HG03439 (cell line): ENCODE results near the gene MAP3K12.

Source experiments
- ATAC-seq: cut with Tn5 transposase; IDR thresholded peaks from one replicate; pipeline ENCODE4 v1.9.1; 2021; ENCODE audit warnings: mild to moderate bottlenecking, moderate library complexity; ENCODE audit not compliant: unreplicated experiment

The MAP3K12 gene

GRCh38 chr12:53510181-53510812, 11.0 kb upstream of the MAP3K12 start:
- no peak for ATAC-seq

GRCh38 chr12:53508534-53509170, 9.4 kb upstream of the MAP3K12 start:
- ATAC-seq: peak; percentile 70

GRCh38 chr12:53507603-53507885, 8.3 kb upstream of the MAP3K12 start:
- ATAC-seq: no peak

GRCh38 chr12:53506881-53507602, 7.8 kb upstream of the MAP3K12 start, which contains the start of gene NPFF:
NPFF (minus strand) TSS chr12:53507484; CDS start chr12:53507474, 10 bp downstream.
- no peak for ATAC-seq

- no peak for ATAC-seq
Observed at GRCh38 chr12:53506450-53506785, 7.2 kb upstream of the MAP3K12 start.

- no peak for ATAC-seq
Observed at GRCh38 chr12:53505555-53506449, 6.5 kb upstream of the MAP3K12 start.

- no peak for ATAC-seq
Observed at GRCh38 chr12:53505086-53505485, 5.8 kb upstream of the MAP3K12 start.

- no peak for ATAC-seq
Observed at GRCh38 chr12:53504004-53504920, 5.0 kb upstream of the MAP3K12 start.

- ATAC-seq: no peak
Observed at GRCh38 chr12:53502983-53503728, 3.9 kb upstream of the MAP3K12 start.

GRCh38 chr12:53502331-53502730, 3.1 kb upstream of the MAP3K12 start:
- ATAC-seq: no peak

- ATAC-seq: no peak
Observed at GRCh38 chr12:53501615-53502181, 2.4 kb upstream of the MAP3K12 start.

- peak; percentile 72 for ATAC-seq
Observed at GRCh38 chr12:53500776-53501614, 1.7 kb upstream of the MAP3K12 start, which contains the start of gene TARBP2. TARBP2 (plus strand) TSS chr12:53501283; CDS start chr12:53501409, 126 bp downstream.

GRCh38 chr12:53500142-53500775, 1.0 kb upstream of the MAP3K12 start:
- no peak for ATAC-seq

- ATAC-seq: no peak
Observed at GRCh38 chr12:53498235-53498630, 1.0 kb downstream of the MAP3K12 start.

- no peak for ATAC-seq
Observed at GRCh38 chr12:53497461-53497860, 1.8 kb downstream of the MAP3K12 start.

- ATAC-seq: no peak
Observed at GRCh38 chr12:53496752-53497032, 2.6 kb downstream of the MAP3K12 start.

- no peak for ATAC-seq
Observed at GRCh38 chr12:53495903-53496751, 3.1 kb downstream of the MAP3K12 start.
